HG02678 (cell line): ENCODE measurements around the gene APOA1.

Source experiments
- ATAC-seq: cut with Tn5 transposase; IDR thresholded peaks from one replicate; pipeline ENCODE4 v1.9.1; 2021; ENCODE audit warnings: mild to moderate bottlenecking, moderate library complexity; ENCODE audit not compliant: unreplicated experiment

APOA1 gene

DNA sequence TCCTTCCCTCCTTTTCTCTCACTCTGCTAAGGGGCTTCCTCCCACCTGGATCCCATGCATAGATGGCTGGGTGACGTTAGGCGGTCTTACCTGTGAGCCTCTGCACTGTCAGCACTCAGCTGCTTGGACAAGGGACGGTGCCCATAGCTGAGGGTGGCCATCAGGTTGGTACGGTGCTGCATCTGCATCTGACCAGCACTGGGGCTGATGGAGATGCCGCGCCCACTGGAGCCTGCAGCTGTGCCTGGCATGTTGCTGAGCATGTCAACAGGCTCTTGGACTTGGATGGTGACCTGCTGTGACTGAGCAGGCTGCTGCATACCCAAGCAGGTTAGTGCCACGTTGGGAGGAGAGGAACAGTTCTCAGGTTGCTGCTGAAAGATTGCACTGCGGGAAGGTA is 21.8 kb upstream of the APOA1 start:
- no peak for ATAC-seq

DNA sequence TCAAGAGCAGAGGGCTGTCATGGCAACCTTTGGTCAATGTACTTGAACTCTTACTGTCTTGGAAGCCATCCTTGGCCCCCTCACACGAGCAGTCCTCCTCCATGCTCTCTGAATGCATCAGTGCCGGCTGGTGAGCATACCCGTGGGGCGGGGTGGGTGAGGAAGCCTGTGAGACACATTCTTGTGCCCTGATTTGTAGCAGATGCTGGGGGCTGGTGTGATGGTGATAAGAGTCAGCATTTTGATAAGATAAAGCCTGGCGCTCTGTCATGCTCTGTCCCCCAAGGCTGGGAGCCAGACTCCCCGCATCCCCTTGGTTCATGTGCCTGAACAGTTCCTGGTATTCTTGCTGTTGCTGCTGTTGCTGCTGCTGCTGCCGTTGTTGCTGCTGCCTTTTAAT is 20.5 kb upstream of the APOA1 start:
- ATAC-seq = no peak

DNA sequence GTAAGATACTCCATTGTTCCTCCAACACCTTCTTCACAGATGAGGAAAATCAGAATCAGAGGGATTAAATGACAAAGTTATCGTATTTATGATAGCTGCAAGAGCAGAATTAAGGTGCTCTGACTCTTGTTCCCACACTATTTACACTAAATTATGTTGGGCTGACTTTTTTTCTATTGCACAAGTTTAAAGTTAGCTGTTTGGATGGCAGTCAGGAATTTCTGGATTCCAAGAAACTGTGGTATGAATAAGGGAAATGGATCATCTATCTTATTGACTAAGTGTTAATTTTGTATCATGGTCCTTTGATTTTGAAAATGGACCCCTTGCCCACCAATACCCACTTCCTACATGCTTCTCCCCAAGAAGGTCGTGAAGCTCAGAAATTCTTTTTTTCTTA is 19.9 kb upstream of the APOA1 start:
- ATAC-seq = no peak

DNA sequence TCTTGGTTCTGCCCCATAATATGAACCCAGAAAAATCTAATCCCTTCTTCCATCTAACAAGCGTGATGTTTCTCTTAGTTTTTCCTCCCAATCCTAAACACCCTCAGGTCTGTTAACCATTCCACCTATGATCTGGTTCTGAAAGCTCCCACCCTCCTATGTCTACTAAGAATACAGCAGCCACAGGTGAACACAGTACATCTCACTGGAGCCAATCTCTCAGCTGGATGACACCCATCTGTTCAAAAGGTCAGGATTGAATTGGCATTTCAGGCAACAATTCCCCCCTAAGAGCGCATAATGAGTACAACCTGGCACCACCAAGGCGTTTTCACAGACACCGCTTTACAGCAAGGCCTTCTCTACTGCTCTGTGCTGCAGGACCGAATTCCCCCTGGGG is 19.0 kb upstream of the APOA1 start:
- no peak for ATAC-seq

DNA sequence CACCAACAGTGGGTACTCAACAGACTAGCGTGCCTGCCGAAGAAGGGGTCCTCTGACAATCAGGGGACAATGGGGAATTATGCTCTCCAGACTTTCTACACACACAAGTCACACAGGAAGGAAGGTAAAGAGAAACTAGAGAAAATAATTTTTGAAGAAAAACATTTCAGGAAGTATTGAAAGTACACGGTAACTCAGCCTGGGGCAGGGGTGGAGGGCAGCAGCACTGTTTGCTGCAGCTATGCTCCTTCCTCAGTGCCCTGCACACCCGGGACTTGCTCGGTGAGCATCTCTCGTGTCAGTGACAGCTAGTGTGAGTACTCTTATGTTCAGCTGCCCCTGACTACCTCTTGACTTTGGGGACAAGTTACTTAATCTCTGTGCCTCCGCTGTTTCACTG is 18.0 kb upstream of the APOA1 start:
- no peak for ATAC-seq

DNA sequence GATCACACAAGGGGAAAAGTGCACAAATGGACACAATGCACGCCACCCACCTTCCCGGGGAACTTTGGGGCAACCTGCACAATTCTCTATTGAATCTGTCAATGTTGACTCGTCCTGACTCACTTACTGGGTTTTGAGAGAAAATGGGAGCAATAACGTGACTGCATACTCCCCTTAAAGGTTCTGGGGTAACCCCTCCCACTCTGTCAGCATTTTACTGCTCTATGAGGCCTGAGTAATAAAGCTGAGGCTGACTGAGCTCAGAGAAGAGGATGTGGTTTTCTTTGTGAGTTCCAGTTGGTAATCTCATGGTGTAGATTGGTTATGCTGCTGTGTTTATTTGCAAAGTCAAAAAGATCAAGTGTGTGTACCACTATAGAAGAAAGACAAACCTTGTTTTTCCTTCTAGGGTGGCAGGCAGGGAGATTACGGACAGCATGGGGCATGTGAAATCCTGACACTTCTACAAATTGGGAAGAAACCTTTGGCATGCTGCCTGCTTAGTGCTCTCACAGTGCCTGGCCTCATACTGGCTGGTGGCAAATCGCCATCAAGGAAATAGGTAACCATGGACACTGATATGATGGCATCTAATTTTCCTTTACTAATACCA is 16.1 kb upstream of the APOA1 start:
- ATAC-seq = peak; percentile 93

DNA sequence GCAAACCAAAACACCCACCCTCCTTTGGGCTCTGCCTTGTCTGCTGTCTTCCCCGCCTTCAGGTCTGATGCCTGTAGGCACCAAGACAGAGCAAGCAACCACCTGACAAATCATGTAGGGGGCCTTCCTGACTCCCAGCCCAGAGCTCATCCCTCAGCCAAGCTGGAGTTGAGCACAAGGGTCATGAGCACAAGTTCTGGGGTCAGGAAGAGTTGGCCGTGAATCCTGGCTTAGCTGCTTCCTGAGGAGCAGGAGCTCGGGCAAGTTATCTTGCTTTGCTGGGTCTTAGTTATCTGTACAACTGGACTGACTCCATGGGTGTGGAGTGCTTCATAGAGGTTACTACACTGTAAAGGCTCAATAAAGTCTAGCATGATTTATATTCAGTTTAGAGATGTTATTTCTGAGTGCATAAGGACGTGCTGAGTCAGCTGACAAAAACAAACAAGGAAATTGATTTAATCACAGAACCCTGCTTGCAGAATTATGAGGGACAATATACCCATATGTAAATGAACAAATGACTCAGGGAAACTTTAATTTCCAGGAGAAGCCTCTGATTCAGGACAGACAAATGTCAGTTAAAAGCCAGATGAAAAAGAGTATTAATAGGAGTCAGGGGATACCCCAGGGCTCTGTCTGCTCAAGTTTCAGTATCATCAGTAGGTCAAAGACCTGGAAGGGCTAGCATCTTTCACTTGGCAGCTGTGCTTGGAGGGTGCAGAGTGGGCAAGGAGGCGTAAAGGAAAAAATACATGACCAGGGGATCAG is 15.0 kb upstream of the APOA1 start:
- ATAC-seq = no peak

DNA sequence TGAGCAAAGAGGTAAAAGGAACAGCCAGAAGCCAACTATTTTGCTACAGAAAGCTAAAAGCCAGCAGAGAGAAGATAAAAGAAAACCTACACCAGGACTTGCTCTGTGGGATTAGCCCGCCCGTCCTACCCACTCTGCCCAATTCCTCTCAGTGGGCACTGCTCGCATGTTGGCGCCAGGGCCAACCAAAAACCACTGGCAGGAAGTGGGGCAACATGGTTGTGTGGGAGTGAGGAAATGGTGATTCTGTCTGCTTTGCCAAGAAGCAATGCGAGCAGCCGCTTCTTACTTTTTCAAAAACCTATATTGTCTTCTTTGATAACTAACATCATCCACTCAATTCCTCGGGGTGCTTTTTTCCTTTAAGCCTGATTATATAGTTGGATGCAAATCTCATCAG is 14.2 kb upstream of the APOA1 start:
- ATAC-seq = no peak

DNA sequence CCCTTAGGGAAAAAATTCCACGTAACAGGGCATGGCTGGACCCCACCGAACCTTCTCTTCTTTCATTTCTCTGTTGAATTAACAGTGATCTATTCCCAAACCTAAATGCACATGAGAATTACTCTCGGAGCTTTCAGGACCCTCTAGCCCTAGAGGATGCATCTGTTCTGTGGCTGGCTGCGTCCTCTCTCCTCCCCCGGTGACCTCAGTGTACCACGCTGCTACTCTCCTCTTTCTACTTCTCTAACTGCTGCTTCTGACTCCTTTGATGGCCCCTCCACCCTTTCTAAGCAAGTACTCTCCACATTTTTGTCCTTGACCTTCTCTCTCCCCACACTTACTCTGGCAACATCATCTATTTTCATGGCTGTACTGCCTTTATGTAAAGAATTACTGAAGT is 12.1 kb upstream of the APOA1 start:
- ATAC-seq = no peak

DNA sequence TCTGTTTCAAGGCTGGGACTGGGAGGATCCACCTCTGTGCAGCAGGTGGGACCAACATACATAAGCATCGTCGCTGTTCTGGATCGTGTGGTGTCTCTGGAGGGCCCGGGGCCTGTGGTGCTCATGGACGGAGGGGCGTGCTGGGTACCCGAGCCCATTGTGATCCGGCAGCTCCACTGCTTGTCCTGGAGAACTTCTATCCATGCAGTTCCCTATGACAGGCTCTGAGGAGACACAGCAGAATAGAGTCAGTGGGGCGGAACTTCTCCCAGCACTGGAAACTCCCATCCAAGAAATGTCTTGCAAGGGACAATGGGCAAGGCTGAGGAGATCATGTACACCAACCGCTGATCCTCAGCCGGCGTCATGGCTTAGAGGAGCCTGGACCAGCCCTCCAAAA is 11.6 kb upstream of the APOA1 start:
- ATAC-seq = no peak

DNA sequence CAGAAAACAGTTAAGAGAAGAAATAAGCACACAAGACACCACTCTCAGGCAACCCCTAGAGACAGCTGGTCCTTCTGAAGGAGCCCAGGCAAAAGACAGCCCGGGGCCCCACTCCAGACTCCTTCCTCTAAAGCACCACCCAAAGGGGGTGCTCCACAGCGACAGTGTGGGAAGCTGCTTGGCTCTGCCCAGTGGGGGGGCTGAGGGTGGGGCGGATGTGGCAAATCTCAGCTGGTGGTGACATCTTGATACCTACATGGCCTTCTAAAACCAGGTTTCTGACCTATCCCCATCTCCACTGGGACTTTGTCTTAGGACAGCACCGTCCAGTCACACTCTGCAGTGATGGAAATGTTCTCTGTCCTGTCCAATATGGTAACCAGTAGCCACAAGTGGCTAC is 10.2 kb upstream of the APOA1 start:
- no peak for ATAC-seq

DNA sequence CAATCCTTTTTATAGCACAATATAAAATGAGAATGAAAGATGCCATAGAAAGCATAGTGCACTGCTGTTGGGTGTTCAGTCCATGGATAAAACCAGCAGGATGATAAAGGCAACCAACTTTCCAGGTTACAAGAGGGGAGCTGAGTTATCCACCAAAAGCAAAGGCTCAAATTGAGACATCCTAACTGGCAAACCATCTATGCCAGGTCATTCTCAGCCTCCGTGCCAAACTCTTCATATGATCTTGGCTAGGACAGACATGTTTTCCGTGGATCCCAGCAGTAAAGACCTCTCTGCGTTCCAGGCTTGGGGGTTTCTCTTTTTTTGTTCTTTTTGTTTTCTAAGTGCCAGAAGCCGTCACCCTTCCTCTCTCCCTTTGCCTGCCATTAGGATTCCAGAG is 7.3 kb upstream of the APOA1 start:
- no peak for ATAC-seq

DNA sequence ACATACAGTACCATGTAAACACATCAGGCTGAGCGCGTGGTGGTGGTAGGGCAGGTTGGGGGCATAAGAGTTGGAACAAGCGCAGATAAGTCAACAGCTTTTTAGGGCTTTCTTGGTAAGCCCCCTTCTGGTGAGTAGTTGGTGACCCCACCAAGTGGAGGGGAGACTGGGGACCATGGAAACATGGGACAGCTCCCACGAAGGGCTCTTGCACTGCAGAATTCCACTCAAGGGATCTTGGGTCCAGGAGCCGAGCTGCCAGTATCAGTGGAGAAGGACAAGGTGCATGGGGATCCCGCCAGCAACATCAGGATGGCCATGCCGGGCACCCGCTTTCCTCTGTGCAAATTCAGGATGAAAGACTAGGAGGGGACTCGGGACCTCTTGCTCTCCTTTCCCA is 6.2 kb upstream of the APOA1 start:
- ATAC-seq = no peak

DNA sequence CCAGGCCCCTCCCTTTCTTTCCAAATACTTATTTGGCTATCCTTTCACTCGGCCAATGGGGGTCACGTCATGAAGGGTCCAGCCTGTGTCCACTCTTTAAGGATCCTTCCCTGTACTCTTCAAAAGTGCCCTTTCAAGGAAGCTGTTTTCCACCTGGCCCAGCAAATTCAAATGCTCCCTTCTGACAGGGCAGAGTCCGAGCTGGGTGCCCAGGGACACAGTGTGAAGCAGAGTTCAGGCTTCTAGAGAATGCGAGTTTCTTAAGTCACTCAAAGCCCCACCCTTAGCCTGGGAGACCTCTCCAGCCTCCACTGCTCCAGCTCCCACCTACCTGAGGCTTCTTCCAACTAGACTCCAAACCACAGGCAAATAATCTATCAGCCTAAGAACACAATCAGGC is 5.5 kb upstream of the APOA1 start:
- ATAC-seq = no peak

DNA sequence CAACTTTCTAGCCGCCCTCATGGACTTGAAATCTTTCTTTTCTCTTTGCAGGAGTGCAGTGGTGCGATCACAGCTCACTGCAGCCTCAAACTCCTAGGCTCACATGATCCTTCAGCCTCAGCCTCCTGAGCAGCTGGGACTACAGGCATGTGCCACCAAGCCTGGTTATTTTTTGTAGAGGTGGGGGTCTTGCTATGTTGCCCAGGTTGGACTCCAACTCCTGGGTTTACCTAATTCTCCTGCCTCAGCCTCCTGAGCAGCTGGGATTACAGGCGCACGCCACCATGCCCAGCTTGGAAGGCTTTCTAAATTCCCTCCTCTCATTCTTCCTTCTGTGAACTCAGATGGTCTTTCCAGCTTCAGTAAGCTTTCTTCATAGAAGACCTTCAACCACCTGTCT is 4.7 kb upstream of the APOA1 start:
- no peak for ATAC-seq

DNA sequence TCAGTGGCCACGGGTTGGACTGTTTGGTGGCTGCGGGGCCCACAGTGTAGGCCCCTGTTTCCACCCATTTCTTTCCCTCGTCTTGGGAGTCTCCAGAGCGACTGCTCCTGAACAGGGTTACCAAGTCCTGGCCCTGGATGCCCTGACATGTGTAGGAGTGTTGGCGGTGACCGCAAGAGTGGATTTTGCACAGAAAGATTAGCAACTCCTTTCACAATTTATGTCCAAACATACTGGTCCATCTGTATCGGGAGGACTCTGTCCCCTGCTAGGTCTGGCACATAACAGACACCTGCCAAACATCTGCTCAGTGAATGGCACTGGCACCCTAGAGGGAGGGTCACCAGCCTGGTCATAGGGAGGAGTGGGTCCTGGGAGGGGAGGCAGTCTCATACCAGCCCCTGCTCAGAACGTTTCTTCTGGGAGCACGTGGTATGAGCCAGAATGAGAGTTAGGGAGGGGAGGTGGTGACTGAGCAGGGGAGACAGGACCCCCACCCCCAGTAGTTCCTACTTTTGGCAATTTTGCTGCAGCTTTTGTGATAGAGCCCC is 3.4 kb upstream of the APOA1 start:
- no peak for ATAC-seq

DNA sequence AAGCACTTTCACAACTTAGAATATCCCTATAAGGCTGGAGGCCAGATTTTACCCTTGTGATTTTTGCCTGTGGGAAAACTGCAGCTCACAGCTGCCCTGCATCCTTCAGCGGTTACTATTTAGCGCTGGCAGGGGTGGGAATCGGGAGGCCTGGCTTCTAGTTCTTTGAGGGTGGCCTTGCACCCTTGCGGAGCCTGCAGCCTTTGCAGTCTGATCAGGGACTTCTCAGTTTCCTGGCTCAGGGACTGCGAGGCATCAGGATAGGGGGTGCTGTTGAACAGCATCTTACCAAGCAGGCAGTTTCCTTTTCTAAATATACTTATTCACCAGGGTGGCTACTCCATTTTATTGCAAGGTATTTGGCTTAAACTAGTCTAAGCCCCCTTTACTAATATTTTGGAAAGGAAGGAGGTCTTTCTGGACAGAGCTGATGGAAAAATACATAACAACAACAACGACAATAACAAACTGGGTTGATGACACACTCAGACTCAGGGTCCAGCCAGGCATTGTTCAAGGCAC is 2.9 kb upstream of the APOA1 start:
- ATAC-seq = no peak

DNA sequence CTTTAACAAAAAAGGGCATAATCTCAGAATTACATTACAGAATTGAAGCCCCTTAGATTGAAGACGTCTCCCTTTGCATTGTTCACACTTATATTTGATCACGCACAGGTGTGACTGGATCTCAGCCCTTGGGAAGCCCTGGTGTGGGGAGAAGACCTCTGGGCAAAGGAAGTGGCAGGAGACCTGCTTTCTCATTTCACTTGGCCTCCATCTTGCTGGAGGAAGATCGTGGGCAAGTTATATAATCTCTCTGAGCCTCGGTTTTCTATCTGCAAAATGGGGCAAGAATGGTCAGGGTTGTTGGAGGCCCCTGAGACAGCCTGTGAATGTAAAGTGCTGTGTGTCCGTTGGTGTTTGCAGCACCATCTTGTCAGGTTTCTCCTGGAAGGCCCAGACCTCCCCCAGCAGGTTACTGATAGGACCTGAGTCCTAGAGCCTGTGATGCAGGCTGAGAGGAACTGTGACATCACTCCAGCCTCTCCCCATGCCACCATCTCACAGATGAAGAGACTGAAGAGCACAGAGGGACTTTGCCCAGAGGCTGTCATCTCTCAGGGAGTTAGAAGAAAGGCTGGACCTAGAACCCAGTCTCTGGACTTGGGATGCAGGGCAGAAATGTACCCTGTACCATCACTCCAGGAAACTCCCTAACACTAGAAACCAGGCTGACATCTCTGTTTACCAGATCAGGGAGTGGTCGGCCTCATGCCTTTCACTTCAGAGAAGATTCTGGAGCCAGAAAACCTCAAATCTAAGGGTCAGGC is 1.1 kb upstream of the APOA1 start:
- no peak for ATAC-seq

DNA sequence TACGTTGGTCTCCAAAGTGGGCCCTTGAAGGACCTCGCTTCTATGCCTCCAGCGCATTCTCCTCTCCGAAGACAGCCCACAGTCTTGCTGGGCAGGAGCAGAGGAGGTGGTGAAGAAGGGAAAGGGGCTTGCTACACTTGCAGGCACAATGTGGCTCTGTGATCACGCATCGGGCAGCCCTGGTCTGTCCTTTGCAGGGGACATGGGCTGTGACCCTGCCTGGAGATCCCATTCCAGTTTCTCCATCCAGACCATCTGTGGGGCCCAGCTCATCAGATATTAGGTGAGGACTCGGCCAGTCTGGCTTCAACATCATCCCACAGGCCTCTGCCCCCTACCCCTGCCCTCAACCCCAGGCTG is 810 bp downstream of the APOA1 start:
- no peak for ATAC-seq

DNA sequence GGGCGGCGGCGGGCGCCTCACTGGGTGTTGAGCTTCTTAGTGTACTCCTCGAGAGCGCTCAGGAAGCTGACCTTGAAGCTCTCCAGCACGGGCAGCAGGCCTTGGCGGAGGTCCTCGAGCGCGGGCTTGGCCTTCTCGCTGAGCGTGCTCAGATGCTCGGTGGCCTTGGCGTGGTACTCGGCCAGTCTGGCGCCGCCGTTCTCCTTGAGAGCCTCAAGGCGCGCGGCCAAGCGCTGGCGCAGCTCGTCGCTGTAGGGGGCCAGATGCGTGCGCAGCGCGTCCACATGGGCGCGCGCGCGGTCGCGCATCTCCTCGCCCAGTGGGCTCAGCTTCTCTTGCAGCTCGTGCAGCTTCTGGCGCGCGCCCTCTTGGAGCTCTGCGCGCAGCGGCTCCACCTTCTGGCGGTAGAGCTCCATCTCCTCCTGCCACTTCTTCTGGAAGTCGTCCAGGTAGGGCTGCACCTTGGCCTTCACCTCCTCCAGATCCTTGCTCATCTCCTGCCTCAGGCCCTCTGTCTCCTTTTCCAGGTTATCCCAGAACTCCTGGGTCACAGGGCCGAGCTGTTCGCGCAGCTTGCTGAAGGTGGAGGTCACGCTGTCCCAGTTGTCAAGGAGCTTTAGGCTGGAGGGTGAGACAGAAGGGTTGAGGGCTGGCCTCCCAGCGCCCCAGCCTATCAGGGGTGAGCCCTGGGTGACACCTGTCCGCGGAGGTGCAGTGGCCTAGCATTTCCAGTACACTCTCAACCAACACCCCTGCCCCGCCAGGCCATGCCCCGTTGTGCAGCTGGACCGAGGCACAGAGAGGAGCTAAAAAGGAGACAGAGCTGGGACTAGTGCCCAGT is 1.4 kb downstream of the APOA1 start:
- ATAC-seq = peak; percentile 81
